ES-I3 (cell line): ENCODE measurements around the gene DPM3.

ENCODE experiments used
- H3K36me3 ChIP-seq: 2 replicates; pipeline ENCODE4 v1.6.1; 2013; ENCODE audit warnings: mild to moderate bottlenecking, low read length, control low read depth, moderate library complexity; ENCODE audit not compliant: insufficient read depth
- H3K4me1 ChIP-seq: 2 replicates; pipeline ENCODE4 v1.6.1; 2013; ENCODE audit warnings: mild to moderate bottlenecking, control low read depth, low read length; ENCODE audit not compliant: insufficient read depth
- H3K9ac ChIP-seq: 2 replicates; pipeline ENCODE4 v1.6.1; 2013; ENCODE audit warnings: low read depth, mild to moderate bottlenecking, low read length, moderate library complexity
- H3K9me3 ChIP-seq: 2 replicates; pipeline ENCODE4 v1.6.1; 2013; ENCODE audit warnings: mild to moderate bottlenecking, low read length, moderate library complexity; ENCODE audit not compliant: control insufficient read depth, insufficient read depth

The DPM3 gene

GRCh38 chr1:155179112-155180031, 39.0 kb upstream of the DPM3 start:
- no peaks in the 10 kb centered on the region for H3K9me3 ChIP-seq
- H3K4me1 ChIP-seq: no peaks in the 10 kb centered on the region; the same call in 1 of the 2 replicates
- H3K36me3 ChIP-seq: peaks cover 6% of the 10 kb centered on the region
- no peak overlapping the region for H3K9ac ChIP-seq

GRCh38 chr1:155178441-155179111, 38.2 kb upstream of the DPM3 start:
- H3K4me1 ChIP-seq: no peaks in the 10 kb centered on the region; the same call in 1 of the 2 replicates
- no peak overlapping the region for H3K9ac ChIP-seq
- no peaks in the 10 kb centered on the region for H3K9me3 ChIP-seq
- peaks cover 6% of the 10 kb centered on the region for H3K36me3 ChIP-seq

- Histone ChIP-seq H3K9me3 (no peaks in the 10 kb centered on the region), H3K9ac (no peak overlapping the region), H3K4me1 (no peaks in the 10 kb centered on the region; the same call in 1 of the 2 replicates), H3K36me3 (peaks cover 6% of the 10 kb centered on the region)
Observed at GRCh38 chr1:155177918-155178281, 37.6 kb upstream of the DPM3 start.

- Histone ChIP-seq H3K4me1 (no peaks in the 10 kb centered on the region; the same call in 1 of the 2 replicates), H3K36me3 (peaks cover 6% of the 10 kb centered on the region), H3K9me3 (no peaks in the 10 kb centered on the region), H3K9ac (no peak overlapping the region)
Observed at GRCh38 chr1:155177192-155177917, 37.0 kb upstream of the DPM3 start.

GRCh38 chr1:155176544-155177071, 36.3 kb upstream of the DPM3 start:
- H3K4me1 ChIP-seq: no peaks in the 10 kb centered on the region; the same call in 1 of the 2 replicates
- no peaks in the 10 kb centered on the region for H3K9me3 ChIP-seq
- peaks cover 6% of the 10 kb centered on the region for H3K36me3 ChIP-seq
- no peak overlapping the region for H3K9ac ChIP-seq

- H3K9ac ChIP-seq: no peak overlapping the region
- H3K4me1 ChIP-seq: no peaks in the 10 kb centered on the region; the same call in 1 of the 2 replicates
- H3K9me3 ChIP-seq: no peaks in the 10 kb centered on the region
- H3K36me3 ChIP-seq: peaks cover 6% of the 10 kb centered on the region
Observed at GRCh38 chr1:155175927-155176371, 35.6 kb upstream of the DPM3 start.

- Histone ChIP-seq H3K9ac (0 out of 2 replicates have a peak overlapping the region, but pooled peaks have one; percentile 75), H3K9me3 (no peaks in the 10 kb centered on the region), H3K36me3 (peaks cover 6% of the 10 kb centered on the region), H3K4me1 (no peaks in the 10 kb centered on the region; the same call in 1 of the 2 replicates)
Observed at GRCh38 chr1:155175281-155175926, 35.1 kb upstream of the DPM3 start.

GRCh38 chr1:155174324-155175280, 34.3 kb upstream of the DPM3 start:
- Histone ChIP-seq H3K4me1 (no peaks in the 10 kb centered on the region; the same call in 1 of the 2 replicates), H3K9ac (peak overlapping the region; percentile 75), H3K9me3 (no peaks in the 10 kb centered on the region), H3K36me3 (peaks cover 6% of the 10 kb centered on the region)

GRCh38 chr1:155173478-155174323, 33.4 kb upstream of the DPM3 start, which contains the start of gene TRIM46:
TRIM46 (plus strand) TSS chr1:155173849; CDS start chr1:155173967, 118 bp downstream.
- Histone ChIP-seq H3K36me3 (no peaks in the 10 kb centered on the region; the same call in 1 of the 2 replicates), H3K9me3 (no peaks in the 10 kb centered on the region), H3K9ac (peak within 1 kb of the TSS; percentile 75), H3K4me1 (no peaks in the 10 kb centered on the region; the same call in 1 of the 2 replicates)

GRCh38 chr1:155172732-155173477, 32.6 kb upstream of the DPM3 start, which contains the start of gene KRTCAP2:
KRTCAP2 (minus strand) TSS chr1:155173304; CDS start chr1:155173224, 80 bp downstream.
- no peaks in the 10 kb centered on the region for H3K9me3 ChIP-seq
- peak within 1 kb of the TSS; percentile 75 for H3K9ac ChIP-seq
- no peaks in the 10 kb centered on the region; the same call in 1 of the 2 replicates for H3K4me1 ChIP-seq
- no peaks in the 10 kb centered on the region; the same call in 1 of the 2 replicates for H3K36me3 ChIP-seq
